Thyroid gland (tissue), 4 donors: ENCODE measurements around the gene ESRRA. TPM values are rescaled to one million over a fixed set of nuclear protein-coding genes. Genes with fewer than 3 reads are reported as not detected.
A peak's percentile ranks its signal among the peaks of the same experiment; 100 is the strongest.

Experiments used
- DNase-seq, 2 donors: peaks; one replicate each; pipeline ENCODE4 v3.0.0-alpha.2; 2019
- H3K27ac ChIP-seq, 3 donors: fragments of 200-600 bp; sonication (generic); 1 replicate in 2 of 3; 2 replicates in 1 of 3; pipeline ENCODE4 v1.5.1; 2016 to 2019; ENCODE audit warnings: mild to moderate bottlenecking in 1 of 3, moderate library complexity in 1 of 3
- H3K27me3 ChIP-seq: fragments of 200-600 bp; sonication (generic); one replicate; pipeline ENCODE4 v1.5.1; 2019
- H3K36me3 ChIP-seq, 2 donors: fragments of 200-600 bp; sonication (generic); one replicate each; pipeline ENCODE4 v1.5.1; 2016 to 2019
- H3K4me1 ChIP-seq, 2 donors: fragments of 200-600 bp; sonication (generic); one replicate each; pipeline ENCODE4 v1.5.1; 2017 to 2019
- H3K4me3 ChIP-seq, 3 donors: fragments of 200-600 bp; sonication (generic); replicated peaks in 1 of 3; 1 replicate in 2 of 3; 2 replicates in 1 of 3; pipeline ENCODE4 v1.5.1; 2016; ENCODE audit warnings: mild to moderate bottlenecking in 1 of 3
- H3K9me3 ChIP-seq: fragments of 200-600 bp; sonication (generic); one replicate; pipeline ENCODE4 v1.5.1; 2017
- POLR2A ChIP-seq, 2 donors: fragments of 450-650 bp; IDR thresholded peaks; one replicate each; pipeline ENCODE4 v1.6.1; 2017; ENCODE audit warnings: antibody characterized with exemption in 2 of 2, mild to moderate bottlenecking in 2 of 2, moderate library complexity in 1 of 2
- WGBS, 2 donors: methylation state at CpG; one replicate each; pipeline ENCODE4 v1.1.5; 2017; 5-methylcytosine and 5-hydroxymethylcytosine counted together
- intact Hi-C: fragments of 100-400 bp; cut with DNase I; formaldehyde crosslinking; loops from one replicate; pipeline ENCODE4 v1.15.1; 2023
- total RNA-seq, 4 donors: library from RNA; depleted of rRNA; stranded (reverse); fragments of >200 nt; gene quantifications; one replicate each; pipeline ENCODE4 v1.2.3, GENCODE V29; 2016
- TF ChIP-seq, protein P1 (sequence below), 6 experiments: fragments of 200-600 bp in 3 of 6; fragments of 450-650 bp in 3 of 6; sonication (generic) in 3 of 6; IDR thresholded peaks; one replicate each; pipeline ENCODE4 v1.5.1; 2016 to 2019; ENCODE audit warnings: antibody characterized with exemption in 6 of 6, mild to moderate bottlenecking in 2 of 6, inconsistent platforms in 1 of 6, moderate library complexity in 1 of 6

The ESRRA gene
- total RNA-seq, 4 donors from 2014 or later, result 42.8 to 71.6 (median 58.3) TPM

DNA sequence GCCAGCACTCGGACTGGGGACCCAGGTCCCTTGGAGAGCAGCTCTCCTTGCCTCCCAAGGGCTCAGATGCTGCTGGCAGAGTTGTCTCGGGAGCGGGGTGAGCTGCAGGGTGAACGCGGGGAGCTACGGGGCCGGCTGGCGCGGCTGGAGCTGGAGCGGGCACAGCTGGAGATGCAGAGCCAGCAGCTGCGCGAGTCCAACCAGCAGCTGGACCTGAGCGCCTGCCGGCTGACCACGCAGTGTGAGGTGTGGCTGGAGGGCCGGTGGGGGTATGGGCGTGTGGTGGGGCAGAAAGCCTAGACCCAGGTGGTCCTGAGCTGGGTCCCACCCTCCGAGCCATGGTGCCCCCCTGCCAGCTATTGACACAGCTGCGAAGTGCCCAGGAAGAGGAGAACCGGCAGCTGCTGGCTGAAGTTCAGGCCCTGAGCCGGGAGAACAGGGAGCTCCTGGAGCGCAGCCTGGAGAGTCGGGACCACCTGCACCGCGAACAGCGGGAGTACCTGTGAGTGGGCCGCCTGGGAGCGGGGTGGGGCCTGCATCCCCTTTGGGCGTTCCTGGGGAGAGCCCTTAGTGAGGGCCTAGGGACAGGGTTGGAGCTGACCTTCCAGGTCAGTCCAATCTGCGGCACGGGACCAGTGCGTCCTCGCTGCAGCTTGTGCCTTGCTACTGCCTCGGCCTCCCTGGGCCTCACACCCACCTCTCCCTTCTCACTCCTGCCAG is 47.8 kb downstream of the ESRRA start:
- Histone ChIP-seq H3K36me3 (no peaks in the 10 kb centered on the region), H3K27me3 (no peaks in the 10 kb centered on the region), H3K27ac (no peak overlapping the region), H3K4me1 (peaks cover 5 to 14% of the 10 kb centered on the region in 2 donors), H3K4me3 (no peak overlapping the region), H3K9me3 (no peaks in the 10 kb centered on the region)
- WGBS, 2 donors, result 91 to 93% methylated on average over 5 to 16 of the region's 34 CpGs
- intact Hi-C loops, result no loop called here
- TF ChIP-seq, protein P1, sequence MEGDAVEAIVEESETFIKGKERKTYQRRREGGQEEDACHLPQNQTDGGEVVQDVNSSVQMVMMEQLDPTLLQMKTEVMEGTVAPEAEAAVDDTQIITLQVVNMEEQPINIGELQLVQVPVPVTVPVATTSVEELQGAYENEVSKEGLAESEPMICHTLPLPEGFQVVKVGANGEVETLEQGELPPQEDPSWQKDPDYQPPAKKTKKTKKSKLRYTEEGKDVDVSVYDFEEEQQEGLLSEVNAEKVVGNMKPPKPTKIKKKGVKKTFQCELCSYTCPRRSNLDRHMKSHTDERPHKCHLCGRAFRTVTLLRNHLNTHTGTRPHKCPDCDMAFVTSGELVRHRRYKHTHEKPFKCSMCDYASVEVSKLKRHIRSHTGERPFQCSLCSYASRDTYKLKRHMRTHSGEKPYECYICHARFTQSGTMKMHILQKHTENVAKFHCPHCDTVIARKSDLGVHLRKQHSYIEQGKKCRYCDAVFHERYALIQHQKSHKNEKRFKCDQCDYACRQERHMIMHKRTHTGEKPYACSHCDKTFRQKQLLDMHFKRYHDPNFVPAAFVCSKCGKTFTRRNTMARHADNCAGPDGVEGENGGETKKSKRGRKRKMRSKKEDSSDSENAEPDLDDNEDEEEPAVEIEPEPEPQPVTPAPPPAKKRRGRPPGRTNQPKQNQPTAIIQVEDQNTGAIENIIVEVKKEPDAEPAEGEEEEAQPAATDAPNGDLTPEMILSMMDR (IDR thresholded peaks at IDR 0.05), result no peak
- no peak for TF ChIP-seq POLR2A (IDR thresholded peaks at IDR 0.05)
- no peak for DNase-seq

DNA sequence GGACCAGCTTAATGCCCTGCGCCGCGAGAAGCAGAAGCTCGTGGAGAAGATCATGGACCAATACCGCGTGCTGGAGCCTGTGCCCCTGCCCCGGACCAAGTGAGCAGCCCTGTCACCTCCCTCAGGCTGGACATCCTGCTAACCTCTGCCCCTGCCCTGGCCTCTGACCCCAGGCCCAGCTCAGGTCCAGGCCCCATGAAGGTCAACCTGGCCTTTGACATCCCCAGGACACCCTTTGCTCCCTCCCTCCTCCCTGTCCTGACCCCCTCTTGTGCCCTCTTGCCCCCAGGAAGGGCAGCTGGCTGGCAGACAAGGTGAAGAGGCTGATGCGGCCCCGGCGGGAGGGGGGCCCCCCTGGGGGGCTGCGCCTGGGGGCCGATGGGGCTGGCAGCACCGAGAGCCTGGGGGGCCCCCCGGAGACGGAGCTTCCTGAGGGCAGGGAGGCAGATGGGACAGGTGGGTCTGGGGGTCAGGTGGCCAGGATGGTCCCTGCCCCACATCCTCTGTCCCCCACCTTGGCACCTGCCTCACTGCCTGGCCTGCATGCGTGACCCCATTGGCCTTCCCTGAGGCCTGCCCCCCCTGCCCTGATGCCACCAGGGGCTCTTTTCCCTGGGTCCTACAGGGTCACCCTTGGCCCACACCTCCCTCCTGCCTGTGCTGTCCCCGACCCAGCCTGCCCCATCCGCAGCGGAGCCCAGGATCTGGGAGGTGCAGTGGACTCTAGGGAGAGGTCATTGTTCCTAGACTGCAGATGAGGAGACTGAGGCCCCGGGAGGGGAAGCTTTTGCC is 48.6 kb downstream of the ESRRA start:
- intact Hi-C loops, result no loop called here
- DNase-seq, result no peak
- Histone ChIP-seq H3K27ac (no peak overlapping the region), H3K4me3 (no peak overlapping the region), H3K27me3 (no peaks in the 10 kb centered on the region), H3K9me3 (no peaks in the 10 kb centered on the region), H3K36me3 (no peaks in the 10 kb centered on the region), H3K4me1 (peaks cover 11 to 20% of the 10 kb centered on the region in 2 donors)
- TF ChIP-seq, protein P1 (IDR thresholded peaks at IDR 0.05), result no peak
- no peak for TF ChIP-seq POLR2A (IDR thresholded peaks at IDR 0.05)
- WGBS, 2 donors, result 83 to 92% methylated on average over 12 to 15 of the region's 20 CpGs

DNA sequence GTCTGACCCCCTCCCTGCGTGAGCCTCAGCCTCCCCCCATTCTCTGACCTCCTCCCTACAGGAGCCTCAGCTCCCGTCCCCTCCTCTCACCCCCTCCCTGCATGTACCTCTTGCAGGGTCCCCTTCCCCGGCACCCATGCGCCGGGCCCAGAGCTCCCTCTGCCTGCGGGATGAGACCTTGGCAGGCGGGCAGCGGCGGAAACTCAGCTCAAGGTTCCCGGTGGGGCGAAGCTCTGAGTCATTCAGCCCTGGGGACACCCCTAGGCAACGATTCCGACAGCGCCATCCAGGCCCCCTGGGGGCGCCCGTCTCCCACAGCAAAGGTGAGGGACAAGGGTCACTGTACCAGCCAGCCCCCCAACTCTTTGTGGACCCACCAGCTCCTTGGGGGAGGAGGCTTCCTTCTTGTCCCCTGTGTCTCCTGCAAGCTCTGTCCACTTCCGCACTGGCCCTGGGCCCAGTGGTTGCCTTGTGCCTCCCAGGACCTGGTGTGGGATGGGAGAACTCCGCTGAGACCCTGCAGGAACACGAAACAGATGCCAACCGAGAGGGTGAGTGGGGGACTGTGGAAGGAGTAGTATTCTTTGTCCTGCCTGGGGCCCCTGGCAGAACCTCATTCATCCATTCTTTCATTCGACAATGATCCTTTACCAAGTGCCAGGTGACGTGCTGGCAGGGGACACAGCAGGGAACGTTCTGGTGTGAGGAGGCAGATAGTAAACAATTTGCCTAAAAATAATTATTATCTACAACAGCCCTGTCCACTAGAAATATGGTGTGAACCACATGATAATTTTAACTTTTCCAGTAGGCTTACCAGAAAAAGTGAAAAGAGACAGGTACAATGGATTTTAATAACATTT is 50.0 kb downstream of the ESRRA start:
- peak; percentile 80 to 82 for DNase-seq
- intact Hi-C loops, result no loop called here
- Histone ChIP-seq H3K36me3 (no peaks in the 10 kb centered on the region), H3K4me1 (peaks cover 22 to 29% of the 10 kb centered on the region in 2 donors), H3K27me3 (no peaks in the 10 kb centered on the region), H3K27ac (peak overlapping the region in 1 of 3 donors; percentile 55), H3K9me3 (no peaks in the 10 kb centered on the region), H3K4me3 (no peak overlapping the region)
- 24 to 48% methylated on average over 9 to 12 of the region's 23 CpGs for WGBS, 2 donors
- TF ChIP-seq, protein P1 (IDR thresholded peaks at IDR 0.05), result peak; percentile 43 to 86 (median 72)
- no peak for TF ChIP-seq POLR2A (IDR thresholded peaks at IDR 0.05)

DNA sequence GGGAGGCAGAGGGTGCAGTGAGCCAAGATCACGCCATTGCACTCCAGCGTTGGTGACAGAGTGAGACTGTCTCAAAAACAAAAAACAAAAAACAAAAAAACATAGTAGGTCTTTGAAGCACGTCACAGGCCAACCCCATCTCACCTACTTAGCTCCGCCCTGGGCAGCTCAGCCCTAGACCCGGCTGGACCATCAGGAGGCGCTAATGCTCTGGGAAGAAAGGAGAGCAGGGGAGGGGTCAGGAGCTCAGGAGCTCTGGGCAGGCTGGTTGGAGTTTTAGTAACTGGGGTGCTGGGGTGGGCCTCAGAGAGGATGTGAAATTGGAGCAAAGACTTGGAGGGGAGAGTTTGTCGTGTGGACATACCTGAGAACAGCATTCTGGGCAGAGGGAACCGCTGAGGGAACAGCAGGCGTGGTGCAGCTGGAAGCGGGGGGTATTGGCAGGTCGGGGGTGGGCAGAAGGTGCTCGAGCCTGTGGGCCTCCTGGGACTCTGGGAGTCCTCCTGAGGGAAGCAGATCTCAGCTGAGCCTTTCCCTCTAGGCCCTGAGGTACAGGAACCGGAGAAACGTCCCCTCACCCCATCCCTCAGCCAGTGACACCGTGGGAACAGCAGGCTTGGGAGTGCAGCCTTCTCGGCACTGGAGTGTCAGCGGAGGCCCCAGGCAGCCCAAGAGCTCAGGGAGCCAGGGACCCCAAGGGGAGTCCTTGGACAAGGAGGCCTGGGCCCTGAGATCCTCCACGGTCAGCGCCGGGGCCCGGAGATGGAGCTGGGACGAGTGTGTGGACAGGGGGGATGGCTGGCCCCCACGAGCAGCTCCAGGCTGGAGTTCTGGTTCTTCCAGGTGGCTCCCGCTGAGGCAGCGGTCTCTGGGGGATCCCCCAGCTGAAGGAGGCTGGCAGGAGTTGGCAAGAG is 51.4 kb downstream of the ESRRA start:
- TF ChIP-seq POLR2A (IDR thresholded peaks at IDR 0.05), result no peak
- TF ChIP-seq, protein P1 (IDR thresholded peaks at IDR 0.05), result peak in 1 of 6 experiments; percentile 12
- peaks cover 3 to 9% of the 10 kb centered on the region in 2 donors for H3K36me3 ChIP-seq
- no peak for DNase-seq
- no peaks in the 10 kb centered on the region for H3K27me3 ChIP-seq
- H3K9me3 ChIP-seq, result no peaks in the 10 kb centered on the region
- no peak overlapping the region for H3K27ac ChIP-seq
- 78% methylated on average over 21 to 22 of the region's 25 CpGs for WGBS, 2 donors
- H3K4me3 ChIP-seq, result no peak overlapping the region
- H3K4me1 ChIP-seq, result peaks cover 23 to 29% of the 10 kb centered on the region in 2 donors
- intact Hi-C loops, result no loop called here
